NCI-H2107 (cell line): ENCODE data around the gene HYAL4.
"Not testable (repeated sequence)": the region's sequence is repeated elsewhere in the genome, so short reads cannot be mapped to it uniquely, and the experiment has no call there.

ENCODE experiments used
- DNase-seq: peaks from one replicate; lab custom pipeline; 2025; lab: John Stamatoyannopoulos, UW

HYAL4 gene

GRCh38 chr7:123847868-123848267 lies 2.9 kb downstream of the HYAL4 start:
- no peak for DNase-seq

- DNase-seq: no peak
Measured at GRCh38 chr7:123849855-123850254, 4.9 kb downstream of the HYAL4 start.

- not testable (repeated sequence) for DNase-seq
Measured at GRCh38 chr7:123851404-123851803, 6.4 kb downstream of the HYAL4 start.

- not testable (repeated sequence) for DNase-seq
Measured at GRCh38 chr7:123854291-123854690, 9.3 kb downstream of the HYAL4 start.

GRCh38 chr7:123856428-123856827 lies 11.5 kb downstream of the HYAL4 start:
- not testable (repeated sequence) for DNase-seq

- no peak for DNase-seq
Measured at GRCh38 chr7:123860848-123861247, 15.9 kb downstream of the HYAL4 start.

GRCh38 chr7:123862775-123863174 lies 17.8 kb downstream of the HYAL4 start:
- no peak for DNase-seq

- no peak for DNase-seq
Measured at GRCh38 chr7:123863461-123863860, 18.5 kb downstream of the HYAL4 start.

- DNase-seq: no peak
Measured at GRCh38 chr7:123864012-123864411, 19.0 kb downstream of the HYAL4 start.

- no peak for DNase-seq
Measured at GRCh38 chr7:123864436-123864835, 19.5 kb downstream of the HYAL4 start.

GRCh38 chr7:123864966-123865365 lies 20.0 kb downstream of the HYAL4 start:
- DNase-seq: no peak

- no peak for DNase-seq
Measured at GRCh38 chr7:123865517-123866117, 20.6 kb downstream of the HYAL4 start.

GRCh38 chr7:123867225-123867624 lies 22.3 kb downstream of the HYAL4 start:
- no peak for DNase-seq

GRCh38 chr7:123871998-123872867 lies 27.3 kb downstream of the HYAL4 start:
- DNase-seq: peak; percentile 13

GRCh38 chr7:123872908-123873307 lies 27.9 kb downstream of the HYAL4 start:
- DNase-seq: no peak

GRCh38 chr7:123876557-123877256 lies 31.7 kb downstream of the HYAL4 start:
- DNase-seq: no peak

GRCh38 chr7:123879628-123880027 lies 34.7 kb downstream of the HYAL4 start:
- no peak for DNase-seq

- no peak for DNase-seq
Measured at GRCh38 chr7:123881300-123881699, 36.3 kb downstream of the HYAL4 start.

GRCh38 chr7:123883154-123883553 lies 38.2 kb downstream of the HYAL4 start:
- no peak for DNase-seq

GRCh38 chr7:123888192-123888591 lies 43.2 kb downstream of the HYAL4 start:
- DNase-seq: no peak

GRCh38 chr7:123894753-123895152 lies 49.8 kb downstream of the HYAL4 start:
- not testable (repeated sequence) for DNase-seq

- DNase-seq: no peak
Measured at GRCh38 chr7:123901101-123901500, 56.1 kb downstream of the HYAL4 start.

GRCh38 chr7:123905714-123906113 lies 60.7 kb downstream of the HYAL4 start:
- DNase-seq: no peak
